SU-DHL-6 (cell line): ENCODE data around the gene COL5A1.

ENCODE experiments used
- H2AFZ ChIP-seq: fragments of 200-600 bp; sonication (generic); 2 replicates; pipeline ENCODE4 v1.6.1; 2014; ENCODE audit warnings: low read depth, mild to moderate bottlenecking, moderate library complexity, mixed read lengths, antibody characterized with exemption, low read length; ENCODE audit not compliant: severe bottlenecking
- H3F3A ChIP-seq: fragments of 200-600 bp; shearing (Covaris generic); 2 replicates; pipeline ENCODE4 v1.6.0; 2016; ENCODE audit warnings: antibody characterized with exemption, mild to moderate bottlenecking; ENCODE audit not compliant: insufficient read depth
- H3K27ac ChIP-seq: fragments of 200-600 bp; sonication (generic); 2 replicates; pipeline ENCODE4 v1.5.1; 2016; ENCODE audit warnings: low read depth, mild to moderate bottlenecking, low read length, moderate library complexity, mixed read lengths
- H3K27me3 ChIP-seq: fragments of 200-600 bp; sonication (generic), shearing (Covaris generic); 2 replicates; pipeline ENCODE4 v1.6.0; 2014; ENCODE audit warnings: mild to moderate bottlenecking, low read length
- H3K36me3 ChIP-seq: fragments of 200-600 bp; sonication (generic); 2 replicates; pipeline ENCODE4 v1.6.1; 2014; ENCODE audit warnings: mild to moderate bottlenecking, low read length, mixed read lengths
- H3K4me2 ChIP-seq: fragments of 300-600, 200-600 bp; shearing (Covaris generic), sonication (generic); 2 replicates; pipeline ENCODE4 v1.6.0; 2014; ENCODE audit warnings: low read length, low read depth, mild to moderate bottlenecking; ENCODE audit not compliant: poor library complexity, severe bottlenecking
- H3K4me3 ChIP-seq: fragments of 200-600 bp; sonication (generic); 2 replicates; pipeline ENCODE4 v1.5.1; 2014; ENCODE audit warnings: antibody characterized with exemption, low read length, mild to moderate bottlenecking, mixed read lengths; ENCODE audit not compliant: insufficient read depth, poor library complexity, severe bottlenecking
- H3K79me2 ChIP-seq: fragments of 200-600 bp; sonication (generic); 2 replicates; pipeline ENCODE4 v1.6.1; 2014; ENCODE audit warnings: mild to moderate bottlenecking, low read length, moderate library complexity; ENCODE audit not compliant: insufficient read depth
- H3K9ac ChIP-seq: fragments of 200-600 bp; sonication (generic); 2 replicates; pipeline ENCODE4 v1.7.0; 2014; ENCODE audit warnings: mild to moderate bottlenecking, low read length
- H3K9me2 ChIP-seq: fragments of 200-600 bp; sonication (generic); replicated peaks from 2 replicates; pipeline ENCODE4 v1.6.1; 2014; ENCODE audit warnings: low read length; ENCODE audit not compliant: insufficient read depth
- H3K9me3 ChIP-seq: fragments of 200-600 bp; sonication (generic); 2 replicates; pipeline ENCODE4 v1.6.1; 2014; ENCODE audit warnings: low read length, mixed read lengths; ENCODE audit not compliant: insufficient read depth
- H4K20me1 ChIP-seq: fragments of 200-600 bp; sonication (generic); 2 replicates; pipeline ENCODE4 v1.6.1; 2014; ENCODE audit warnings: low read depth, mild to moderate bottlenecking, antibody characterized with exemption, low read length, moderate library complexity, mixed read lengths
- CTCF ChIP-seq: fragments of 200-600 bp; sonication (generic); IDR thresholded peaks from one replicate; pipeline ENCODE4 v1.5.1; 2017; ENCODE audit warnings: antibody characterized with exemption, mild to moderate bottlenecking, low read length, moderate library complexity; ENCODE audit not compliant: insufficient read depth, poor library complexity, severe bottlenecking
- EZH2phosphoT487 ChIP-seq: fragments of 200-600 bp; sonication (generic), shearing (Covaris generic); conservative IDR thresholded peaks from 2 replicates; pipeline ENCODE4 v1.6.1; 2018; ENCODE audit warnings: mild to moderate bottlenecking, antibody characterized with exemption, low read length, moderate library complexity, mixed read lengths

COL5A1 gene

DNA sequence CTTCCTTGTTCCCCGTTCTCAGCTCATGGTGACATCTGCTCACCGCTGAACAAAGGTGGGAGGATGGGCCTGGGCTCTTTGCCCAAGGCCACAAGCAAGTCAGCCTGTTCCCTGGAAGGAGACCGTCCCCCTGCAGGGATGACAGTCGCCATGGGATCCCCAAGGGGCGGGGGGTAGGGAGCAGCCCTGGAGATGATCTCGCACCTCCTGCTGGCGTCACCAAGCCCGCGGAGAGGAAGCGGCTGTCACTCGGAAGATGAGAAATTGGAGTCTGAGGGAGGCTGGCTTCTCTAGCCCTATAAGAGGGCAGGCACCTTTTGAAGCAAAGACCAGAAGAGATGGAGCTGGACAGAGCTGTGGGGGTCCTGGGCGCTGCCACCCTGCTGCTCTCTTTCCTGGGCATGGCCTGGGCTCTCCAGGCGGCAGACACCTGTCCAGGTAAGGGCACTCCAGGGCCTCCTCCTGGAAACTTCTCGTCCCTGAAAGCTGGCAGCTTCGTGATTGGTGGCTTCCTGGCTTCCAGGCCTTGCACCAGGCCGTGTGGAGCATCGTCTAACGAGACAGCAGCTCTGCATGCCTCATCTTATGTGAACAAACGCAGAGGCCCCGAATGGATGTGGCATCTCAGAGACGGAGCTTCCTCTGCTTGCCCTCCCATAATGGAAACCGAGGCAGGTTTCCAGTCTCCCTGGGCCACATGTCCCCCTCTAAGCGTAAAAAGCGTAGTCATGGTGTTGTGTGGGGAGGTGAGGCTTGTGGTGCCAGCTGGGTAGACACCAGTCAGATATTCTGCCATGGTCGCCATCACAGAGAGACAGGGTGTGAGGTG is 239.1 kb downstream of the COL5A1 start, which contains the start of gene FCN2:
Gene FCN2, plus strand, starts transcription at position 327 of the 829 bp plus-strand sequence. Its CDS starts 12 bp downstream, at position 339.
- Histone ChIP-seq H3K9me3 (no peaks in the 10 kb centered on the region), H2AFZ (no peak within 1 kb of the TSS), H3K4me3 (no peak within 1 kb of the TSS), H3K27me3 (no peaks in the 10 kb centered on the region), H3K9ac (no peak within 1 kb of the TSS), H4K20me1 (no peaks in the 10 kb centered on the region), H3K9me2 (no peaks in the 10 kb centered on the region), H3K36me3 (no peaks in the 10 kb centered on the region), H3K27ac (no peak within 1 kb of the TSS), H3K79me2 (no peaks in the 10 kb centered on the region), H3F3A (no peaks in the 10 kb centered on the region), H3K4me2 (no peak within 1 kb of the TSS)
- TF ChIP-seq EZH2phosphoT487 (no peak), CTCF (no peak)

DNA sequence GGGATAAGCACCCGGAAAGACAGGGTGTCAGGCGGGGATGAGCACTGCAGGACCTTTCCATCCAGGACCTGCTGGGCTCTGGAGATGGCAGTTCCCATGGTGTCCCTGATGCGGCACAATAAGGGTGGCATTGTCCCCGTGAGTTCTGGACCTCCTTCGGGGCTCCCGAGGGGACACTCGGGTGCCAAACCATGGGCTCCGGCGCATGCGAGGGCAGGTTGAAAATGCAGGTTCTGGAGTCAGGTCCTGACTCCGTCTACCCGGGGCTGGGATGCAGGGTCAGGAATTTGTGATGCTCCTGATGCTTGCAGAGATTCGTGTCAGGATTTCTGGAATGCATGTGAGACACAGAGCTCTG is 239.7 kb downstream of the COL5A1 start:
- Histone ChIP-seq H3K27me3 (no peaks in the 10 kb centered on the region), H3K36me3 (no peaks in the 10 kb centered on the region), H3K4me2 (no peak overlapping the region), H3K9ac (no peak overlapping the region), H2AFZ (no peak overlapping the region), H3K4me3 (no peak overlapping the region), H3K9me2 (no peaks in the 10 kb centered on the region), H3K27ac (no peak overlapping the region), H3F3A (no peaks in the 10 kb centered on the region), H3K79me2 (no peaks in the 10 kb centered on the region), H4K20me1 (no peaks in the 10 kb centered on the region), H3K9me3 (no peaks in the 10 kb centered on the region)
- TF ChIP-seq CTCF (no peak), EZH2phosphoT487 (no peak)

DNA sequence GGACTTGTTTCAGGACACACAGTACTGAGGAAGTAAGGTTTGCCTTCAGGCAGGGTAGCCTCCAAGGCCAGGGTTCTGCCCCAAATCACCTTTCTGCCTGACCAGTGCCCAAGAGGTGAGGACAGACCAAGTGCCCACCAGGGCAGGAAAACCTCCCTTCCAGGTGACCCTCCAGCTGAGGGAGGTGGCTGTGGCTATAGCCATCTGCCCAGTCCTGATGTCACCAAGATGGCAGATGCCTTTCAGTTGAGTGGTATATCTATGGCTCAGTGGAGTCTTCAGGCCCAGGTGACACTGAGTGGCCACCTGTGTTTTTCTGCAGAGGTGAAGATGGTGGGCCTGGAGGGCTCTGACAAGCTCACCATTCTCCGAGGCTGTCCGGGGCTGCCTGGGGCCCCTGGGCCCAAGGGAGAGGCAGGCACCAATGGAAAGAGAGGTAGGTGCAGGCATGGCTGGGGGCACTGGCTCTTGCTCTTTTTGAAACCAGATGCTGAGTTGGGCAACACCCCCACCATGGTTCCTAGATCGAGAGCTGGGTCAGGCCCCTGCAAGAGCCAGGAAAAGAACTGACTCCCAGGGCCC is 240.7 kb downstream of the COL5A1 start:
- Histone ChIP-seq H3K9ac (no peak overlapping the region), H3K4me3 (no peak overlapping the region), H2AFZ (no peak overlapping the region), H3K27ac (no peak overlapping the region), H3K79me2 (no peaks in the 10 kb centered on the region), H3K9me2 (no peaks in the 10 kb centered on the region), H4K20me1 (no peaks in the 10 kb centered on the region), H3K4me2 (no peak overlapping the region), H3K27me3 (no peaks in the 10 kb centered on the region), H3K36me3 (no peaks in the 10 kb centered on the region), H3K9me3 (no peaks in the 10 kb centered on the region), H3F3A (no peaks in the 10 kb centered on the region)
- TF ChIP-seq CTCF, result no peak
- TF ChIP-seq EZH2phosphoT487, result no peak
